K562 (cell line): ENCODE data around the gene GDF15. TPM values are rescaled to one million over a fixed set of nuclear protein-coding genes. Genes with fewer than 3 reads are reported as not detected.

Source experiments
- ATAC-seq: fragments of 200-7000 bp; cut with Tn5 transposase; 3 replicates; pipeline ENCODE4 v1.9.1; 2020; ENCODE audit warnings: moderate library complexity
- BruUV-seq: library from RNA; stranded (reverse); fragments of 400-500 nt; replicated peaks from 2 replicates; lab custom pipeline; 2021; lab: Mats Ljungman, UMichigan
- CTCF ChIA-PET: fragments of 300-600 bp; formaldehyde crosslinking; extraction: SDS; loops from one replicate; lab custom pipeline; 2021; ENCODE audit warnings: low intra/inter-chr PET ratio; lab: Yijun Ruan, JAX
- POLR2A ChIA-PET: fragments of 300-600, 350-650 bp; sonication (Branson Sonifier 250); formaldehyde crosslinking; extraction: SDS; loops from one replicate; lab custom pipeline; 2021; ENCODE audit warnings: antibody characterized with exemption, inconsistent platforms; lab: Yijun Ruan, JAX
- DNase-seq, 4 experiments: peaks; one replicate each; pipeline versions ENCODE4 v3.0.0 to v3.0.0-alpha.2; 2011 to 2018; ENCODE audit warnings: low spot score in 3 of 4, mixed read lengths in 3 of 4; ENCODE audit errors: extremely low read depth in 1 of 4
- FAIRE-seq: peaks from 2 replicates; lab custom pipeline; 2011; peaks lifted over from hg19 to GRCh38; lab: Jason Lieb, UNC
- H2AFZ ChIP-seq: 2 replicates; pipeline ENCODE4 v1.6.0; 2011; ENCODE audit warnings: low read depth, low read length, control low read depth, inconsistent platforms
- H3K27ac ChIP-seq: fragments of 200-600 bp; 3 replicates; pipeline ENCODE4 v1.8.0; 2011; ENCODE audit warnings: low read depth, mild to moderate bottlenecking, control low read depth, inconsistent platforms, low read length, moderate library complexity, mixed read lengths; ENCODE audit errors: extremely low read depth
- H3K27me3 ChIP-seq, 2 experiments: fragments of 300-600 bp in 1 of 2; 2 replicates in 1 of 2; 3 replicates in 1 of 2; pipeline versions ENCODE4 v1.6.0 to v1.8.0; 2011; ENCODE audit warnings: inconsistent platforms in 2 of 2, low read length in 2 of 2, mild to moderate bottlenecking in 1 of 2, mixed read lengths in 1 of 2, moderate library complexity in 1 of 2; ENCODE audit not compliant: control insufficient read depth in 2 of 2, insufficient read depth in 2 of 2
- H3K36me3 ChIP-seq: fragments of 300-600 bp; 3 replicates; pipeline ENCODE4 v1.8.0; 2011; ENCODE audit warnings: mild to moderate bottlenecking, low read length, inconsistent platforms; ENCODE audit not compliant: control insufficient read depth, insufficient read depth
- H3K4me1 ChIP-seq, 2 experiments: fragments of 200-600 bp in 1 of 2; replicated peaks in 1 of 2; 2 replicates in 1 of 2; 3 replicates in 1 of 2; pipeline versions ENCODE4 v1.5.1 to v1.8.0; 2011; ENCODE audit warnings: inconsistent platforms in 2 of 2, low read length in 2 of 2, mild to moderate bottlenecking in 1 of 2, mixed read lengths in 1 of 2, moderate library complexity in 1 of 2; ENCODE audit not compliant: control insufficient read depth in 2 of 2, insufficient read depth in 2 of 2
- H3K4me2 ChIP-seq: 2 replicates; pipeline ENCODE4 v1.6.1; 2011; ENCODE audit warnings: low read length, control low read depth, inconsistent platforms, mixed read lengths; ENCODE audit not compliant: insufficient read depth
- H3K4me3 ChIP-seq: fragments of 200-600 bp; sonication (generic), shearing (Covaris generic); 2 replicates; pipeline ENCODE4 v1.5.1; 2016; ENCODE audit warnings: control low read depth, inconsistent platforms
- H3K79me2 ChIP-seq: fragments of 200-600 bp; 3 replicates; pipeline ENCODE4 v1.8.0; 2011; ENCODE audit warnings: low read length, inconsistent platforms; ENCODE audit not compliant: control insufficient read depth, insufficient read depth
- H3K9ac ChIP-seq, 2 experiments: 2 replicates each; pipeline versions ENCODE4 v1.6.0 to v1.6.1; 2011; ENCODE audit warnings: low read depth in 2 of 2, low read length in 2 of 2, control low read depth in 1 of 2, inconsistent platforms in 1 of 2, mild to moderate bottlenecking in 1 of 2, mixed read lengths in 1 of 2; ENCODE audit not compliant: insufficient read depth in 1 of 2
- H3K9me1 ChIP-seq: one replicate; pipeline ENCODE4 v1.6.0; 2011; ENCODE audit warnings: inconsistent platforms, mild to moderate bottlenecking, low read length, moderate library complexity; ENCODE audit not compliant: control insufficient read depth, insufficient read depth
- H3K9me3 ChIP-seq: replicated peaks from 2 replicates; pipeline ENCODE4 v1.5.1; 2011; ENCODE audit warnings: low read depth, low read length, inconsistent platforms; ENCODE audit not compliant: control insufficient read depth, insufficient read depth
- H4K20me1 ChIP-seq: replicated peaks from 2 replicates; pipeline ENCODE4 v1.6.1; 2011; ENCODE audit warnings: low read length, inconsistent platforms, mixed read lengths; ENCODE audit not compliant: control insufficient read depth, insufficient read depth
- ARHGAP35 ChIP-seq: fragments of 450-650 bp; IDR thresholded peaks from 2 replicates; pipeline ENCODE4 v1.6.1; 2018; ENCODE audit not compliant: partially characterized antibody
- MEIS2 ChIP-seq: fragments of 450-650 bp; IDR thresholded peaks from 2 replicates; pipeline ENCODE4 v1.6.1; 2014; ENCODE audit warnings: mild to moderate bottlenecking; ENCODE audit not compliant: partially characterized antibody
- TCF7L2 ChIP-seq: fragments of 150-350 bp; IDR thresholded peaks from 2 replicates; pipeline ENCODE4 v1.6.1; 2016; ENCODE audit warnings: low read depth, mild to moderate bottlenecking, low read length, moderate library complexity
- ZBTB26 ChIP-seq: fragments of 450-650 bp; formaldehyde crosslinking; IDR thresholded peaks from 2 replicates; pipeline ENCODE4 v1.4.0; 2022; ENCODE audit warnings: missing genetic modification characterization
- ZNF224 ChIP-seq: sonication (generic); formaldehyde crosslinking; IDR thresholded peaks from 2 replicates; pipeline ENCODE4 v1.8.0; 2022; ENCODE audit warnings: mild to moderate bottlenecking, missing genetic modification reagents
- ZNF318 ChIP-seq, 2 experiments: fragments of 450-650 bp; IDR thresholded peaks; 2 replicates each; pipeline ENCODE4 v1.6.1; 2016; ENCODE audit warnings: mild to moderate bottlenecking in 2 of 2, borderline replicate concordance in 1 of 2, low read depth in 1 of 2, moderate library complexity in 1 of 2
- WGBS: fragments of 100-300 bp; shearing (Covaris generic); methylation state at CpG from one replicate; pipeline ENCODE4 v1.1.6; 2016; ENCODE audit warnings: low coverage, mixed read lengths; ENCODE audit not compliant: insufficient coverage; ENCODE audit errors: missing lambda C conversion rate; 5-methylcytosine and 5-hydroxymethylcytosine counted together
- in situ Hi-C: fragments of 300-500 bp; cut with MboI; formaldehyde crosslinking; loops from 4 replicates; pipeline ENCODE4 v1.15.0; 2018; ENCODE audit warnings: inconsistent platforms, mixed read lengths
- intact Hi-C: fragments of 100-400 bp; cut with micrococcal nuclease; formaldehyde crosslinking; loops from 2 replicates; pipeline ENCODE4 v1.14.2; 2022
- polyA plus RNA-seq, 8 experiments: library from polyadenylated mRNA; depleted of rRNA in 4 of 8; stranded (reverse) in 5 of 8; unstranded in 3 of 8; fragments of >200 nt; fragmentation: Nextera tagmentation in 2 of 8; fragmentation: Illumina TruSeq in 1 of 8; extraction: Ambion mirVana in 2 of 8; extraction: Trizol in 1 of 8; gene quantifications; 2 replicates each; pipeline versions ENCODE4 v1.2.1 to v1.2.3, GENCODE V29; 2011 to 2014; ENCODE audit warnings: inconsistent platforms in 1 of 8, missing spikeins in 1 of 8
- total RNA-seq, 7 experiments: library from RNA; depleted of rRNA in 6 of 7; stranded (reverse); fragments of >200 nt in 6 of 7; fragmentation: Illumina TruSeq in 2 of 7; extraction: Trizol in 2 of 7; gene quantifications; 2 replicates each; pipeline versions ENCODE4 v1.2.1 to v1.2.3, GENCODE V29; 2011 to 2021; ENCODE audit warnings: low replicate concordance in 1 of 7
- TF ChIP-seq, protein P1 (sequence below): fragments of 450-650 bp; formaldehyde crosslinking; IDR thresholded peaks from 2 replicates; pipeline ENCODE4 v1.4.0; 2020; ENCODE audit warnings: mild to moderate bottlenecking, moderate library complexity

GDF15 gene
- total and polyA plus RNA-seq, 9 of the 15 experiments (the other 6 are each of a cell fraction or from before 2014, with no cell fraction given): 2.3 to 82.4 (median 12.5) TPM

GRCh38 chr19:18432275-18433014 lies 46.5 kb downstream of the GDF15 start (continued):
- TF ChIP-seq MEIS2 (no peak), TCF7L2 (no peak), ZBTB26 (CRISPR knock-in tag) (no peak)

DNA sequence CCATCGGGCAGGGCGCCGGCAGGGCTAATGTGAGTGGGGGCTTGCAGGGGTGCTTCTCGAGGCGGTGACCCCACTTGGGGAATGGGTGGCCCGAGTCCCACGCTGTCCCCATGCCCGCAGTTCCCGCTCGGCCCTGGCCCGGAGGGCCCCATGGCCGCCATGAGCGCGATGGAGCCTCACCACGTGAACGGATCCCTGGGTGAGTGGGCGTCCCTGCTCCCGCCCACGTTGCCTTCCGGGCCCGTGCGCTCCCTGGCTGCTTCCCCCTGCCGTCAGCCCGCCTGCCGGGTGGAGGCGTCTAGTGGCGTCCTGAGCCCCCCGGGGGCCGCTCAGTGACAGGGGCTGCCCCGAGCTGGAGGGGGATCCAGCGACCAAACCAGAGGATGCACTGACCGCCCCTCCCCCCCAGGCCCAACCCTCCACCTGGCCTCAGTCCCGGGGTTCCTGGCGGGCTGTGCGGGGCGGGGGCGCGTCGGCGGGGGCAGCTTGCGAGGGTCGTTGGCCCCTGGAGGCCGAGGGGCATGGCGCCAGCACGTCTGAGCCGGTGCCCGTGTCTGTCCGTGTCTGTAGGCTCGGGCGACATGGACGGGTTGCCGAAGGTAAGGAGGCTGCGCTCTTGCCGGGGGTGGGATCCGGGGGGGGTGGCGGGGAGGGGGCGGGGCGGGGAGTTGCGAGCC lies 47.2 kb downstream of the GDF15 start:
- ATAC-seq: peak; percentile 4
- intact Hi-C loops (no loop called here), in situ Hi-C loops (no loop called here)
- Histone ChIP-seq H4K20me1 (peaks cover 9% of the 10 kb centered on the region), H2AFZ (peak overlapping the region; percentile 62), H3K36me3 (peaks cover 69% of the 10 kb centered on the region), H3K9me3 (no peaks in the 10 kb centered on the region), H3K4me2 (peak overlapping the region; percentile 73), H3K27ac (peak overlapping the region; percentile 67), H3K27me3 (no peaks in the 10 kb centered on the region), H3K9ac (peak overlapping the region; percentile 62 to 92), H3K4me1 (peaks cover 37 to 97% of the 10 kb centered on the region in 2 experiments), H3K79me2 (peaks cover 68% of the 10 kb centered on the region), H3K4me3 (peak overlapping the region; percentile 50), H3K9me1 (no peaks in the 10 kb centered on the region)
- no TSS peak for BruUV-seq
- ChIA-PET CTCF (interaction anchor here (0.7 kb wide), 1 partner anchor 30 kb away, joined by 3 read pairs; no protein-coding TSS in a partner anchor), POLR2A (no interaction called here)
- 8% methylated on average over 48 of the region's 59 CpGs for WGBS
- FAIRE-seq: no peak
- DNase-seq: peak; percentile 54 to 72 (median 56)
- TF ChIP-seq, protein P1, sequence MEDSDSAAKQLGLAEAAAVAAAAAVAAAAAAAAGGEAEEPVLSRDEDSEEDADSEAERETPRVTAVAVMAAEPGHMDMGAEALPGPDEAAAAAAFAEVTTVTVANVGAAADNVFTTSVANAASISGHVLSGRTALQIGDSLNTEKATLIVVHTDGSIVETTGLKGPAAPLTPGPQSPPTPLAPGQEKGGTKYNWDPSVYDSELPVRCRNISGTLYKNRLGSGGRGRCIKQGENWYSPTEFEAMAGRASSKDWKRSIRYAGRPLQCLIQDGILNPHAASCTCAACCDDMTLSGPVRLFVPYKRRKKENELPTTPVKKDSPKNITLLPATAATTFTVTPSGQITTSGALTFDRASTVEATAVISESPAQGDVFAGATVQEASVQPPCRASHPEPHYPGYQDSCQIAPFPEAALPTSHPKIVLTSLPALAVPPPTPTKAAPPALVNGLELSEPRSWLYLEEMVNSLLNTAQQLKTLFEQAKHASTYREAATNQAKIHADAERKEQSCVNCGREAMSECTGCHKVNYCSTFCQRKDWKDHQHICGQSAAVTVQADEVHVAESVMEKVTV (CRISPR knock-in tag): no peak
- TF ChIP-seq ZNF318 (IDR thresholded peaks at IDR 0.05; ENCODE audit: borderline replicate concordance in 1 of 2, low read depth in 1 of 2) (no peak), ZNF224 (CRISPR knock-in tag) (no peak), ARHGAP35 (no peak)
